CD4-positive, alpha-beta T cell treated with Interleukin-17A for 1 hour (primary cell): Measurements from ENCODE around the gene NUB1.
A peak's percentile ranks its signal among the peaks of the same experiment; 100 is the strongest.

Experiments
- DNase-seq: peaks from one replicate; pipeline ENCODE4 v3.0.0-alpha.2; 2020

NUB1 gene

DNA sequence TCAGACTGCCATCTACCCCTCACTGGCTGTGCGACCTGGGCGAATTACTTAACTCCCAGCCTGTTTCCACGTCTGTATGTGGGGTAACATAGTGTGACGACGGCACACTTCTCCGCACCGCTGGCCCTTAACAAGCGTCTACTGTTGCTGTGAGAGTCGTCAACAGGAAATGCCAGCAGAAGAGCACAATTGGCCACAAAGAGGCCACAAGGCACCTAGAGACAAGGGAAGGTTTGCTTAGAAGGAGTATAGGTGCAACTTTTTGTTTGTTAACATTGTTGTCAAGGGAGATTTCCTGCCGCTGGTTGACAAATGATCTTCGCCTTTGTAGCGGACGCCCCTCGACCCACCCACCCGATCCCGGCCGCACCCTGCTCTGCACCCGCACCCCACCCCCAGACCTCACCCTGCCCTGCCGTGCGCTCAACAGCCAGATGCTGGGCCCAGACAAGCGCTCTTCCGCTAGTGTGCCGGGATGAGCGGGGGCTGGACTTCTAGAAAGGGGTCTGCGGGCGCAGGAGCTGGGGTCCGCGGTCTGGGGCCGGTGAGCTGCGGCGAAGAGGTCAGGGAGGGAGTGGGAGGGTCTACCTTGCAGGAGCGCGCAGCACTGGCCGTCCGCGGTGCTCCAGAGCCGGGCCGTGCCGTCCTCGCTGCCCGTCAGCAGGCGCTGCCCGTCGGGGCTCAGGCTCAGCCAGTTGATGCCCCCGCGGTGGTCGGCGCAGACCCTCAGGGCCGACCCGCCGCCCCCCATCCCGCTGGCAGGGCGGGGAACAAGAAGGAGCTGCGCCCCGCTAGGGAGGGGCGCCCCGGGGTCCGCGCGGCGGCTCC, 67.4 kb downstream of the NUB1 start:
- peak; percentile 93 for DNase-seq

DNA sequence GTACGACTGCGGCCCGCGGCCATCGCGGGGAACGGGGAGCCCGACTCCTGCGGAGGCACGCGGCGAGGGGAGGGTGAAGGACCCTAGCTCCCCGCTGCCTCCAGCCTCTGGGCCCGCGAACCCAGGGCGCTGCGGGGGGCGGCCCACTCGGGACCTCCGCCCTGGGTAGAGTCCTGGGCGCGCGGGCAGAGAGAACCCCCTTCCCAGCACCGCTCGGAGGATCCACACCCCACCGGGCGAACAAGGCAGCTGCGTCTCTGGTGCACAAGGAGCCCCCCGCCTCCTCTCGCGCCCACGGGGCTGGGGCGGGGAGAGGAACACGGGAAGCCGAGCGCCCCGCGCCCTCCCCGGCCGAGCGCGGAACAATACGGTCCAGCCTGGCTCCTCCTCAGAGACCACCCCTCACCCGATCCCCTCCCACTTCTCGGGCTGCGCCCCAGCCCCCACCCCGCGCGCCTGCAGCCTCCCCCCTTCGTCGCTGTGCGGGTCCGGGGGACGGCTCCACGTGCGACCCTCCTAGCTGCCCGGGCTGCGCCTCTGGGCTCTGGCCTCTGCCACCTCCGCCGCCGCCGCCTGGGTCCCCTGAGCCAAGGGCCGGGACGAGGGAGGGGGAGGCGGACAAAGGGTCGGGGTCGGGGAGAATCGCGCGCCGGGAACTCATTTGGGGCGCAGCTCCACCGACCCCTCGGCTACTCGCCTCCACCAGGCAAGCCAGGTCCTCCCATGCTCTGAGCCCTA, 68.2 kb downstream of the NUB1 start, which contains the start of gene WDR86:
WDR86 (minus strand) TSS at position 372 of the 738 bp plus-strand sequence. CDS start 449 bp downstream, outside the sequence.
- peak; percentile 42 for DNase-seq

DNA sequence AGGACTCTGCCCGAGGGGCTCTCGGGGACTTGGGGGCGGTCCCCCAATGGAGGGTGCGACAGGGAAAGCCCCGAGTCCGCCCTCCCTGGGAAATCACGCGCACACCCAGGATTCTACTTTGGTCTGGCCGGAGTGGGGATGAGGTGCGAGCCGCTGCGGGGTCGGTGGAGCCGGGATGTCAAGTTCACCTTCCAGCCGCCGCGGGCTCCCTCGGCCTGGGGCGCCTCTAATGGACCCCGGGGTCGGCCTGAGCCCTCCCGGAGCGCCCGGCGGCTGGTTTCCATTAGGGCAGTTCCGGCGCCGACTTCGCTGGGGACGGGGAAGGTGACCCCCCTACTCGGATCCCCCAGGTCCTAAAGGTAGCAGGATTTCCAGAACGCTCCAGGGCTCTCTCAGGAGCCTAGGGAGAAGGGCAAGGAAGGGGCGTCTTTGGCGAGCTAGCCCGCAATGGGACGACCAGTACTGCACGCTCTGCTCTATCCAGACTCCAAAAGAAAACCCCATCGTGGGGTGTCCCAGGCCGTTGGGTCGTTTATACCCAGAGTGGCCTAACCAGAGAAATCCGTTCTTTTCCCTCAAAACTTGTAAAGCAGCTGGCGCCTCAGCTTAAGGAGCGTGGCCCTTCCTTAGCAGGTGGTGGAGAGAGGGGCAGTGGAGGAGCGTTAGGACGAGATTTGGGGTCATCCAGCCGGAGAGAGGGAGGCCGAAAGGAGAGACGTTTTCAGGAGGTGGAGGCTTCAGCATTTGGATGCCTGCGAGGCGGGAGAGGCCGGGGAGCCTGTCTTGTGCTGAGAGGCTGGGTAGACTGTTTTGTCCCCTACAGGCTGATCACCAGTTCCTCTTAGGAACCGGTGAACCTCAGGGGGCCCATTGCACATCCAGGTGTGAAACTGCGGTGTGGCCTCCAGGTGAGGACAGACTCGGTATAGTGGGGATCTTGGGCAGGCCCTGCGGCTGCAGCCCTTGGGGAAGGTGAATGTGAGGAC, 69.1 kb downstream of the NUB1 start:
- peak; percentile 54 for DNase-seq

DNA sequence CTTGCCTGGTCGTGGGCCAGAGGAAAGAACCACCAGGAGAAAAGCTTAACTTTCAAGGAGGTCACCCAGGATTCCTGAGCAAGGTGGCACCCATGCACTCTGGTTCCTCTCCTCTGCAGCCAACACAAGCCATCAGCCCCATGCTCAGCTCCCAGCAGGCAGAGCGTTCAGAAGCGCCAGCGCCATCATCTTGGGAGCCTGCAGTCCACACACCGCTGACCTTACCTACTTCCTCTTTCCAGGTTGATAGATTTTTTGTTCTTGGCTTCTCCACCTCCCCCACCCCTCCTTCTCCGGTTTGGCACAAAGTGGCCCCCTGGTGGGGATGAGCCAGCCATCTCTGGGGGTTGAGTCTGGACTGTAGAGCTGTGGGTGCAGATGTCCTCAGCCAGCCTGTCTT, 69.9 kb downstream of the NUB1 start:
- no peak for DNase-seq

DNA sequence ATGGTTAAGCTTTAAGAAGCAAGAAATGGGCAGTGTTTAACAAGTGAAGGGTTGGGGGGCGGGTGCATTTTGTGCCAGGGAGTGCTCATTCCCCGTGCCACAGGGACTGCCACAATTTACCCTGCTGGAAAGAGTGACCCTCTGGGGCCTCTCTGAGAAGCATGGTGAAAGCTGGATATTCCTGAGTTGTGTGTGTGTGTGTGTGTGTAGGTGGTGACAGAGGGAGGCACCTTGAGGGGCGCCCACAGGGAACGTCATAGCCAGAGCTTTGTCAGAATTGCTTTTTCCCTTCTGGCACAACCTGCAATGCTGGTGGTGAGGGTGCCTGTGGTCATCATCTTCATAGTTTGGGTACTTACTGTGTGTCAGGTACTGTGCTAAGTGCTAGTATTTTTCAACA, 70.7 kb downstream of the NUB1 start:
- no peak for DNase-seq

DNA sequence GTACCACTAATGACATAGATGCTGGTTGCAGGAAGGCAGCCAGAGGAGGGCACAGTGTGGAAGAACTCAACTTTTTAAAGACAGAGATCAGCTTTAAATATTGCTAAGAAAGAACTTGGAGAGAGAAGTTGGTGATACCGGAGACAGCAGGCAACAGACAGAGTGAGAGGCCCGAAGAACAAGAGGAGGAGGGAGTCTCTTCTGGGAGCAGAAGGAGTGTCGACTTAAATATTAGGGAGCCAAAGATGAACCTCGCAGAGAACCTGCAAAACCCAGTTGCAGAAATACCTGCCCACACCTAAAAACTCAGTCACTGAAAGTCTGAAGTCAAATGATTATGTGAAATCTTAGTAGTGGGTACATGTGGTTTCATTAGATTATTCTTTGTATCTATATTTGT, 71.6 kb downstream of the NUB1 start:
- no peak for DNase-seq

- DNase-seq, result no peak
Observed at GRCh38 chr7:151415375-151416105, 73.9 kb downstream of the NUB1 start.

- no peak for DNase-seq
Observed at GRCh38 chr7:151416112-151416940, 74.7 kb downstream of the NUB1 start.

DNA sequence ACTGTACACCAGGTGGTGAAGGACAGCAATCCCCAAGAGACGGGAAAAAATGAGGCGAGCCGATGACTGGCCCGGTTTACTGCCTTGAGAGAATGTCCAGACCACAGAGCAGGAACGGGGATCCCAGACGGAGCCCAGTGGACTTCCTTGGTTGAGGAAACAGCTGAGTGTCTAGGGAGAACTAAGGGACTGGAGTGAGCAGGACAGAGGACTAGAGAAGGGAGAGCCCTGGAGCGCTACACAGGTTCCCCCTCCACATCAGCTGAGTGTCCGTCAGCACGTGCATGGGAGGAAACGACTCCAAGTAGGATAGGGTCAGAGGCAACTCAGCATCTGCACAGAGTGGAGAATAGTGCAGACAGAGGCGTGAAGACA, 75.3 kb downstream of the NUB1 start:
- no peak for DNase-seq

DNA sequence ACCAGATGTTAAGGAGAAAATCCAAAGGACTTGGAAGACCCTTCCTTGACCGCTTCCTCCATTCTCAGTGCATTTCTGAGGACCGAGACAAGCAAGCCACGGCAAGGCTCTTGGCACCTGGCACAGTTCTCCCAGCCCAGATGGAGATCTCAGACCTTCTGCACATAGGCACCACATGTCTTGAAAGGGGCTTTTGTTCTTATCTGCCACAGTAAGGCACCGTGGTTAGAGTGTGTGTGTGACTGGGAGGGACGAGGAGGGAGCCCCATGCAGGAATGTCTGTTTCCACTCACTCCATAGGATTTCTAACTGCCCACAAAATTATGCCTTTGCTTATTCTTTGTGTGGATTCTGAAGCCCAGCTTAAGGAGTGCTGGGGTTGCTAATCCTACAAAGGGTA, 78.5 kb downstream of the NUB1 start:
- DNase-seq, result no peak

GRCh38 chr7:151422212-151422611, 80.6 kb downstream of the NUB1 start:
- DNase-seq, result no peak

GRCh38 chr7:151423226-151423625, 81.6 kb downstream of the NUB1 start:
- no peak for DNase-seq

GRCh38 chr7:151423936-151424335, 82.3 kb downstream of the NUB1 start:
- DNase-seq, result no peak

- no peak for DNase-seq
Observed at GRCh38 chr7:151424799-151425198, 83.2 kb downstream of the NUB1 start.

- DNase-seq, result no peak
Observed at GRCh38 chr7:151425670-151426440, 84.2 kb downstream of the NUB1 start.

DNA sequence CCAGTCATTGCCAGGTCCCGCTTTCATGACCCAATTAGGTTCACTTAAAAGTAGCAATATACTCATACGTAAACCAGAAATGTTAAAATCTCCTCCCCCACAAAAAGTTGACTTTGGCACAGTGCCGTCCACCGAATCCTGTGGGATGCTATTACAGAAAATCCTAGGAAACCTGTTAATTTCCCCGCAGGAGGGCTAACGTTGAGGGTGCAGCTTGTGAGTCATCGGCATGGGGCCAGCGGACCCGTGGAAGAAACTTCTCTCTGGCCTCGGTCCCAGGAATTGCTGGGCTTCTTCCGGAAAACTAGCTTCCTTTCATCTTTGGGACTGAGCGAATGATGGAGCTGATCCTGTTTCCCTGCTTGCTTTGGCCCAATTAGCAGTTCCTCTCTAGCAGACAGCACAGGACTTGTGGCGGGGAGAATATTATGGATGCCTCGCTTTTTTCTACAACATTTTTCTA, 84.9 kb downstream of the NUB1 start:
- DNase-seq, result no peak

DNA sequence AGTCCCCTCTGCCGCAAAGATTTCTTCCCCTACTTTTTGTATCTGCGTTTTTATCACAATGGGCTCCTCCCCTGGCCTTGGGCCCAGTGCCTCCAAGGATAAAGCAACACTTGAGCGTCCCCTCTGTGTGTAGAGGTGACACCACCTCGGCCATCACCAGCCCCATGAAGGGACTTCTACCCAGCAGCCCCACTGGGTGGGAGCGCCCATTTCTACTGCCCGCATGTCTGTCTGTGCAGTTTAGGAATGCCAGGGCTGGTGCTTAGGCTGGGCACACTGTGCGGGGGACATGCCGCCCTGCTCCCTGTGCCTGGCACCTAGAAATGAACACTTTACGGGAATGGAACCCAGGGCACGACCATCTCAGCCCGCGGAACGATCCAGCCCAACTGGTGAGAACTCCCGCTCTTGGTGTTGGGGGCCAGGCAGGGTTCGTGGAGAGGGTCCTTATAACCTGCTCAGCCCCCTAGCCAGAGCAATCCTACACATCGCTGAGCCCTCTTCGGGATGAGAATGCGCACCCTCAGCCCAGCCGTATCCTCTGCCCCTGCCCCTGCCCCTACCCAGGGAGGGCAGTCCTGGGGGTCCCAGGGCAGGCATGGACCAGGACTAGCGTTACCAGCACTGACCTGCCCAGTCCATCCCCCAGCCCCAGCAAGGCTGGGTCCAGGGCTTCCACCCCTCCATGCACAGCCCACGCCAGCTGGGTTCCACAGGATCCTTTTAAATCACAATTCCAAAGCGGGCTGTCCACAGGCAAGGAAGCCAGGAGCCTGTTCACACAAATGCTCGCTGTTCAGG, 85.5 kb downstream of the NUB1 start:
- no peak for DNase-seq

- DNase-seq, result no peak
Observed at GRCh38 chr7:151427705-151428377, 86.2 kb downstream of the NUB1 start.
